Measurements from ENCODE around the gene TRIM65.
"Not testable (repeated sequence)": the region's sequence is repeated elsewhere in the genome, so short reads cannot be mapped to it uniquely, and the experiment has no call there.

Gene TRIM65

DNA sequence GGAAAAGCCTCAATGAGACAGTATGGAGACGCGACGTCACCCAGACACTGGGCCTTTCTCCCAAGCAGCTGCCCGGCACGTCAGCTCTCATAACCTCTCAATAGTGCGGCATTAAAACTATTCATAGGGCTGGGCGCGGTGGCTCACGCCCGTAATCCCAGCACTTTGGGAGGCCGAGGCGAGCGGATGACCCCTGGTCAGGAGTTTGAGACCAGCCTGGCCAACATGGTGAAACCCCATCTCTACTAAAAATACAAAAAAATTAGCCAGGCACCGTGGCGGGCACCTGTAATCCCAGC is 45.1 kb downstream of the TRIM65 start:
- DNase-seq (ENCODE audit: low spot score), result not testable (repeated sequence)

- DNase-seq (ENCODE audit: low spot score), result no peak
These were observed 45.6 kb downstream of the TRIM65 start for GRCh38 chr17:75850928-75851692.

- DNase-seq (ENCODE audit: low spot score), result no peak
These were observed 47.0 kb downstream of the TRIM65 start for GRCh38 chr17:75849724-75850123.

DNA sequence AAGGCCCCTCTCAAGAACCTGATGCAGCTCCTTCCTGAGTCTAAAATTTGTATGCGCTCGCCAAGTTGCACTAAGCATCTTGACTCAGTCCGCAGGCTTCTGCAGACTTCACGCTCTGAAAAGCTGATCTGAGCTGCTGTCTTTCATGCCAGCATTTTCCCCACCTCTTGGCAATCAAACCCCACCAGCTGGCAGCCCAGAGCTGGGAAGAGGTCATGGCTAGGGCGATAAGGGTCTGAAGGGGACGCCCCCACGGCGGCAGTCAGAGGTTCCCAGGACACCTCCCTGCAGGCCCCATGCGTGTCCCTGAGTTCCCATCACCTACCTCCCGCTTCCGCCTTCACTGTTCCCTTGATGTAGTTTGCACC is 47.5 kb downstream of the TRIM65 start:
- no peak for DNase-seq (ENCODE audit: low spot score)

DNA sequence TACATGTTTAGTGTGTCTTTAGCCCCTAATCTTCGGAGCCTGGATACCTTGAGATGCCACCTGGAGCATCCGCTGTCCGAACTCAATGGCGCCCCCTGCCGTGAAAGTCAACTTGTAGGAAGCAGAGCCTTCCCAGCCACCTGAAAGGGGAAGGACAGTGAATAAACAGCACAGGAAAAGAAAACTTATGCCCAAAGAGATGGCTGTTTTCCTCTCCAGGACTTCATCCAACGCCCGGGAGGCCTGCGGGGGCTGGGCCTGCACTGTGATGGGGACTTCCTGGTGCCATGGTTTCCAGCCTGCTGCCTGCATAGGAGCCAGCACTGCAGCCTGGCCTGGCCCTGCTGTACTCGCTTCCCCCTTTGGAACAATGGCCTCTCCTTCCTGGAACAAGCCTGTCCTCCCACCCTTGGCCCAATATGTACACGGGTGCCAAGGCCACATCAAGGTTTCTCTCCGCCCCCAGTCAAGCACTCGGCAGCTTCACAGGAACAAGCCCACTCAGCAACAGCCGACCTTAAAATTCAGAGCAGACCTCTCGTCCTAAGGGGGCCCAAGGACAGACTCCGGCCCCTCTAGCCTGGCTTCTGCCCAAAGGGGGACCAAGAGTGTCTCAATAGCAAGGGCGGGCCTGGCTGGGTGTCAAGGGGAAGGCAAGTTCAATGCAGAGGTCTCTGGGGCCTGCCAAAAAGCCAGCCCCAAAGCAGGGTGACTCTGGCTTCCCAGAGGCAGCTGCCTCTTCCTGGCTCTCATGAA is 48.0 kb downstream of the TRIM65 start:
- DNase-seq (ENCODE audit: low spot score), result no peak

- DNase-seq (ENCODE audit: low spot score), result no peak
These were observed 48.9 kb downstream of the TRIM65 start for GRCh38 chr17:75847614-75848522.

GRCh38 chr17:75846692-75847613 is 49.8 kb downstream of the TRIM65 start:
- DNase-seq (ENCODE audit: low spot score), result no peak

GRCh38 chr17:75845933-75846691 is 50.6 kb downstream of the TRIM65 start:
- no peak for DNase-seq (ENCODE audit: low spot score)

DNA sequence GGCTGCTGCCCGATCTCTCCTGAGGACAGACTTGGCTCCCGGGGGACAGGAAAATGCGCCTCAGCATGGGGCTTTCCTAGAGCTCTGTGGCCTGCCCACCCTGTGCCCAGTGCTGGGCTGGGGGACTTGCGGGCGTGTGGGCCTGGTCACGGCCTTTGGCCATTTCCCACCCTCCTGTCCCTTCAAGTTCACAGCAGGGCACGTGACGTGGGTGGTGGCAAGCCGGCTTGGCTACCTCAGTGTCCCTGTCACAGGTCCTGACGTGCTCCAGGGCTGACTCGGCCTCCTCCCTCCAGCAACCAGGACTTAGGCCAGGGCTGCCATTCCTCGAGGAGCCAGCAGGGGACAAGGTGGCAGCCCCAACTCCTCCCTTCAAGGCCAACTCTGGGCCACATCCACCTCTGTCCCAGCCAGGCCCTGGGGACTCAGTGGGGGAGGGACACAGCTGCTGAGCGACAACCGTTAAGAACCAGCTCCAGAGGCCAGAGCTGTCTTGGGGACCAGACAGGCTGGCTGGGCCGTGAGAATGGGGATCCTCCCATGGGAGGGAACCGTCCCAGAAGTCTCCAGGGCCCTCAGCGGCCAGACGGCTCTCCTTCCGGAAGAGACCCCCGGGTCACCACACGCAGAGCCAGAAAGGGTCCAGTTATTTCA is 51.6 kb downstream of the TRIM65 start:
- peak; percentile 90 for DNase-seq (ENCODE audit: low spot score)

GRCh38 chr17:75844530-75845057 is 52.2 kb downstream of the TRIM65 start:
- DNase-seq (ENCODE audit: low spot score), result no peak

- no peak for DNase-seq (ENCODE audit: low spot score)
These were observed 52.9 kb downstream of the TRIM65 start, which contains the start of gene UNC13D for GRCh38 chr17:75843577-75844529. Gene UNC13D, minus strand, starts transcription at chr17:75844404. Its CDS starts 67 bp downstream, at chr17:75844337.

DNA sequence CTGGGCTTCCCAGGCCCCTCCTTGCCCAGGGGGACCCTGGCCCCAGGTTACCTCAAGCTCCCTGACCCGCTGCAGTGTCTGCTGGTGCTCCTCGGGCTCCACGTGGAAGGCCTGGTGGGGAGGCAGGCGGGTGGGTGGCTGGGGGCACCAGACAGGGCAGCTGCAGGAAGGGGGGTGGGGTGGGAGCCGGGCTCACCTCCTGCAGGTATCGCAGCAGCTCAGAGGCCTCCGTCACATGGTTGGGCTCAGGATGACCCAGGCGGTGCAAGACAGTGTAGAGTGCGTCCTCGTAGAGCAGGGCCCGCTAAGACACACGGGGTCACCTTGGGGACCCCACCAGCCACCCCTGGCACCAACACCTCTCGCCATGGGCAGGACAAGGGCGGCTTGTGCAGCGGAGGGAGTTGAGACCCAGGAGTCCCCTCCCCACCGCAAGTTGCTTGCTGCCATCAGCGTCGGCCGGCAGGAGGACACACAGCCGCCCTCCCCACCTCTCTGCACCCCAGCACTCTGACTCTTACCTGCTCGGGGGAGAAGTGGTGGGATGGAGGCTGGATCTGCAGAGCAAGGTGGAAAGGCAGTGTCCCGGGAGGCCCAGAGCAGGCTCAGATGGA is 53.7 kb downstream of the TRIM65 start:
- no peak for DNase-seq (ENCODE audit: low spot score)

DNA sequence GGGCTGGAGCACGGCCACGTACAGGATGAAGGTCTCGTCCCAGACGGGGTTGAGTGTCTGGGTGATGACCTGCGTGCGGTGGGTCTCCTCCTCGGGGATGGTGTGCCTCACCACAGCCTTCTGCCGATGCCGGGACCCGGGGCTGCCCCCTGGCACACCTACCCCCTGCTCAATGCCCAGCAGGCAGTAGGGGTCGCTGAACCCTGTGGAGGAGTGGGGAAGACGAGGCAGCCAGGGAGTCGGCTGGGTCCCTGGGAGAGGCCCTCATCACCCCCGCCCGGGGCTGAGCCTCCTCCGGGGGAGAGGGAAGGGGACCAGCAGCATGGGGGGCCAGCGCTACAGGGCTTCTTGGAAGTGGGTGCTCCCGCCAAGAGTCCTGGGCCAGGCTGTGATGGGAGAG is 54.3 kb downstream of the TRIM65 start:
- no peak for DNase-seq (ENCODE audit: low spot score)

DNA sequence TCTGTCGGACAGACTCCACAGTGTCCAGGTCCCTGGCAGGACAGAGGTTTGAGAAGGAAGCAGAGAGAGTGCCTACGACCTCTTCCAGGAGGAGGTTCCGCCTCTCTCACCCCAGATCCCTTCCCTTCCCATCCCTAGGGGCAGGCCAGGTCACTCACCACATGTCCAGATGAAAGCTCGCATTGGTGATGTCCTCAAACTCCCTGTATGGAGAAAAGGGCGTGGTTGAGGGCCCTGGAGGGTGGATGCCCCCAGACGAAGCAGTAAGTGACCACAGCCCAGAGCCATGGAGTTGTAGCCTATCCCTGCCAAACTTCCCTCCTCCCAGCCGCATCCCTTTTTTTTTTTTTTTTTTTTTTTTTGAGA is 56.0 kb downstream of the TRIM65 start:
- no peak for DNase-seq (ENCODE audit: low spot score)

DNA sequence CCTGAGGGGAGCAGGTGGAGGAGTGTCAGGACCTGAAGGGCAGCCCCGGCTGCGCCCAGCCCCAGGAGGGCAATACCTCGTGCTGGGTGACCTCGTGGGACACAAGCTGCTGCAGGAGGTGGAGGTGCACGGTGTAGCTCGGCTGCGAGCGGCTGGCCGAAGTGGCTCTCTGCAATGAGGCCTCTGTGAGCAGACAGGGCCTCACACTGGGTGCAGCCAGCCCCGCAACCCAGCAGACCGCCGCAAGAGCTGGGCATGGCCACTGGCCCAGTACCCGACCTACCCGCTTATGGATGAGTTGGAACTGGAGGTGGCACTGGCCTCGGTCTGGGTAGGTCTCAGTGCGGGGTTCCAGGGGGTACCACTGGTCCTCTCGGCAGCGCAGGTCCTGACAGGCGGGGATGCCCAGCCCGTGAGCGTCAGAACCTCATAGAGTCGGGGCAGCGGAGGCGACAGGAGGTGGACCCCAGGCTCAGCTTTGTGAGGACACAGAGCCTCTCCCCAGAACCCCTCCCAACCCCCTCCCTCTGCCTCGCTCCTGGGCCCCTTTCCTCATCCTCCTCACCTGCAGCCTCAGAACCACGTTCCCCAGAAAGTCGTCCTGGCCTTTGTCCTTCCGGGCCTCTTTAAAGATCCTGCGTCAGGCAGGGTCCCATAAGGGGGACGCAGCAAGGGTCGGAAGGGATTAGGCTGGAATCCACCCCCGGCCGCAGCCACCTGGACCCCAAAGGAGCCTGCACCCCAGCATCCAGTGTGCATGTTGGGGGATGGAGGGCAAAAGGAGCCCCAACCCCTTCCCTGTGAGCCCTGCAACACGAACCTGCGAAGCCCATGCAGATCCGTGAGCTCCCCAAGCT is 56.6 kb downstream of the TRIM65 start:
- no peak for DNase-seq (ENCODE audit: low spot score)
